Measurements from ENCODE around the gene CDHR1.

Gene CDHR1

GRCh38 chr10:84172467-84173356 lies 21.6 kb upstream of the CDHR1 start:
- H3K27me3 ChIP-seq (replicated peaks; ENCODE audit: control insufficient read depth, insufficient read depth, low read length), result no peaks in the 10 kb centered on the region
- no peak for TF ChIP-seq CTCF (IDR thresholded peaks at IDR 0.05; ENCODE audit: insufficient read depth, low read length, poor library complexity, severe bottlenecking)
- H3K4me3 ChIP-seq (replicated peaks; ENCODE audit: low read depth, low read length), result no peak overlapping the region
- peak; percentile 65 for DNase-seq (ENCODE audit: extremely low read depth, insufficient read length)
- no peaks in the 10 kb centered on the region for H3K36me3 ChIP-seq (ENCODE audit: control insufficient read depth, insufficient read depth, low read length)

GRCh38 chr10:84173501-84173929 lies 20.8 kb upstream of the CDHR1 start, which contains the start of gene GPR15LG:
TSS of gene GPR15LG (plus strand) at chr10:84173801. CDS start at chr10:84173852, 51 bp downstream.
- H3K4me3 ChIP-seq (replicated peaks; ENCODE audit: low read depth, low read length), result no peak within 1 kb of the TSS
- TF ChIP-seq CTCF (IDR thresholded peaks at IDR 0.05; ENCODE audit: insufficient read depth, low read length, poor library complexity, severe bottlenecking), result no peak
- H3K27me3 ChIP-seq (replicated peaks; ENCODE audit: control insufficient read depth, insufficient read depth, low read length), result no peaks in the 10 kb centered on the region
- no peaks in the 10 kb centered on the region for H3K36me3 ChIP-seq (ENCODE audit: control insufficient read depth, insufficient read depth, low read length)
- DNase-seq (ENCODE audit: extremely low read depth, insufficient read length), result no peak

- Histone ChIP-seq H3K4me3 (replicated peaks; ENCODE audit: low read depth, low read length) (no peak overlapping the region), H3K27me3 (replicated peaks; ENCODE audit: control insufficient read depth, insufficient read depth, low read length) (no peaks in the 10 kb centered on the region), H3K36me3 (ENCODE audit: control insufficient read depth, insufficient read depth, low read length) (no peaks in the 10 kb centered on the region)
- no peak for DNase-seq (ENCODE audit: extremely low read depth, insufficient read length)
- TF ChIP-seq CTCF (IDR thresholded peaks at IDR 0.05; ENCODE audit: insufficient read depth, low read length, poor library complexity, severe bottlenecking), result no peak
These were observed 18.9 kb upstream of the CDHR1 start for GRCh38 chr10:84175436-84175835.

- TF ChIP-seq CTCF (IDR thresholded peaks at IDR 0.05; ENCODE audit: insufficient read depth, low read length, poor library complexity, severe bottlenecking), result no peak
- no peak overlapping the region for H3K4me3 ChIP-seq (replicated peaks; ENCODE audit: low read depth, low read length)
- no peak for DNase-seq (ENCODE audit: extremely low read depth, insufficient read length)
- H3K36me3 ChIP-seq (ENCODE audit: control insufficient read depth, insufficient read depth, low read length), result no peaks in the 10 kb centered on the region
- no peaks in the 10 kb centered on the region for H3K27me3 ChIP-seq (replicated peaks; ENCODE audit: control insufficient read depth, insufficient read depth, low read length)
These were observed 18.0 kb upstream of the CDHR1 start for GRCh38 chr10:84176351-84176750.

GRCh38 chr10:84176836-84177474 lies 17.4 kb upstream of the CDHR1 start:
- no peak for TF ChIP-seq CTCF (IDR thresholded peaks at IDR 0.05; ENCODE audit: insufficient read depth, low read length, poor library complexity, severe bottlenecking)
- DNase-seq (ENCODE audit: extremely low read depth, insufficient read length), result no peak
- no peaks in the 10 kb centered on the region for H3K27me3 ChIP-seq (replicated peaks; ENCODE audit: control insufficient read depth, insufficient read depth, low read length)
- H3K4me3 ChIP-seq (replicated peaks; ENCODE audit: low read depth, low read length), result no peak overlapping the region
- no peaks in the 10 kb centered on the region for H3K36me3 ChIP-seq (ENCODE audit: control insufficient read depth, insufficient read depth, low read length)

Measured in GM06990 (cell line).